ENCODE data around the gene ATP5PD. TPM values are rescaled to one million over a fixed set of nuclear protein-coding genes. Genes with fewer than 3 reads are reported as not detected.

The ATP5PD gene
- total RNA-seq, 2 donors from 2014 or later: 123 to 145 TPM

- no peak for ATAC-seq
- peaks cover 6% of the 10 kb centered on the region for H3K27me3 Mint-ChIP-seq
- H3K4me3 Mint-ChIP-seq: no peak overlapping the region
Observed at GRCh38 chr17:75001915-75002843, 44.6 kb downstream of the ATP5PD start.

GRCh38 chr17:74999523-74999922 is 47.2 kb downstream of the ATP5PD start:
- Mint-ChIP-seq H3K4me1 (peaks cover 6% of the 10 kb centered on the region), H3K27me3 (peaks cover 6% of the 10 kb centered on the region), H3K27ac (no peak overlapping the region), H3K36me3 (ENCODE audit: low read depth) (no peaks in the 10 kb centered on the region), H3K4me3 (no peak overlapping the region)
- DNase-seq: no peak
- no peaks in the 10 kb centered on the region for H3K9me3 ChIP-seq (ENCODE audit: control insufficient read depth, low read length, poor library complexity, severe bottlenecking)
- no peak for ATAC-seq

More at GRCh38 chr17:75001915-75002843, 44.6 kb downstream of the ATP5PD start:
- no peak for DNase-seq
- H3K27ac Mint-ChIP-seq: no peak overlapping the region
- peaks cover 8% of the 10 kb centered on the region for H3K4me1 Mint-ChIP-seq
- no peaks in the 10 kb centered on the region for H3K36me3 Mint-ChIP-seq (ENCODE audit: low read depth)
- no peaks in the 10 kb centered on the region for H3K9me3 ChIP-seq (ENCODE audit: control insufficient read depth, low read length, poor library complexity, severe bottlenecking)

- Mint-ChIP-seq H3K27me3 (peaks cover 6% of the 10 kb centered on the region), H3K4me3 (peak overlapping the region; percentile 56), H3K4me1 (peaks cover 6% of the 10 kb centered on the region), H3K27ac (peak overlapping the region; percentile 39), H3K36me3 (ENCODE audit: low read depth) (no peaks in the 10 kb centered on the region)
- ATAC-seq: peak; percentile 49
- H3K9me3 ChIP-seq (ENCODE audit: control insufficient read depth, low read length, poor library complexity, severe bottlenecking): no peaks in the 10 kb centered on the region
- no peak for DNase-seq
Observed at GRCh38 chr17:74998783-74999182, 48.0 kb downstream of the ATP5PD start.

DNA sequence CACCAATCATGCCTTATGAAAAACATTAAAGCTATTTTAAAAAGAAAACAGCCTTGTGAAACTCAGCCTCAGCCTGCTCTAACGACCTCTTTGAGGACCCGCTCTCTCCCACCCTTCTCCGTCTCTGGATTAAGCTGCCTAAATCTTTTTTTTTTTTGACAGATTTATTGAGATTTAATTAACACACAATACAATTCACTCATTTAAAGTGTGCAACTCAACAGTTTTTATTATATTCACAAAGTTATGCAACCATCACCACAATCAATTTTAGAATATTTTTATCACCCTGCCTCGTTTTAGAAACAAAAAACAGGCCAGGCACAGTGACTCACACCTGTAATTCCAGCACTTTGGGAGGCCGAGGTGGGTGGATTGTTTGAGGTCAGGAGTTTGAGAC is 50.9 kb downstream of the ATP5PD start:
- Mint-ChIP-seq H3K4me1 (peaks cover 6% of the 10 kb centered on the region), H3K36me3 (ENCODE audit: low read depth) (no peaks in the 10 kb centered on the region), H3K27ac (no peak overlapping the region), H3K4me3 (no peak overlapping the region), H3K27me3 (peaks cover 4% of the 10 kb centered on the region)
- ATAC-seq (no peak), DNase-seq (no peak)
- no peaks in the 10 kb centered on the region for H3K9me3 ChIP-seq (ENCODE audit: control insufficient read depth, low read length, poor library complexity, severe bottlenecking)

DNA sequence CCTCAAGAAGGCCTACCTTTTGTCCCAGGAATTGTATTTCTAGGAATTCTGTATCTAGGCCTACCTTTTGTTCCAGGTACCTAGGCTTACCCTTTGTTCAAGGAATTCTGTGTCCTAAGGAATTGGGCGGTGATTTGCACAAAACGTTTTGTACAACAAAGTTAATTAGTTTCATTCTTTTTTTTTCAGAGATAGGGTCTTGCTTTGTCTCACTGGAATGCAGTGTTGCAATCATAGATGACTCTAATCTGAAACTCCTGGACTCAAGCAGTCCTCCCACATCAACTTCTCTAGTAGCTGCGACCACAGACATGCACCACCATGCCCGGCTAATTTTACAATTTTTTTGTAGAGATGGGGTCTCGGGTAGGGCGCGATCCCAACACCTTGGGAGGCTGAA is 52.3 kb downstream of the ATP5PD start:
- H3K27me3 Mint-ChIP-seq: peaks cover 4% of the 10 kb centered on the region
- ATAC-seq (no peak), DNase-seq (no peak)
- H3K4me1 Mint-ChIP-seq: peaks cover 6% of the 10 kb centered on the region
- no peaks in the 10 kb centered on the region for H3K9me3 ChIP-seq (ENCODE audit: control insufficient read depth, low read length, poor library complexity, severe bottlenecking)
- no peak overlapping the region for H3K4me3 Mint-ChIP-seq
- H3K36me3 Mint-ChIP-seq (ENCODE audit: low read depth): no peaks in the 10 kb centered on the region
- no peak overlapping the region for H3K27ac Mint-ChIP-seq

GRCh38 chr17:74992223-74992622 is 54.5 kb downstream of the ATP5PD start:
- Mint-ChIP-seq H3K27ac (no peak overlapping the region), H3K4me1 (peaks cover 3% of the 10 kb centered on the region), H3K36me3 (ENCODE audit: low read depth) (no peaks in the 10 kb centered on the region), H3K4me3 (no peak overlapping the region), H3K27me3 (peaks cover 4% of the 10 kb centered on the region)
- ATAC-seq: no peak
- H3K9me3 ChIP-seq (ENCODE audit: control insufficient read depth, low read length, poor library complexity, severe bottlenecking): no peaks in the 10 kb centered on the region
- no peak for DNase-seq

GRCh38 chr17:74990581-74991105 is 56.1 kb downstream of the ATP5PD start:
- Mint-ChIP-seq H3K27me3 (peaks cover 4% of the 10 kb centered on the region), H3K27ac (no peak overlapping the region), H3K36me3 (ENCODE audit: low read depth) (no peaks in the 10 kb centered on the region), H3K4me3 (no peak overlapping the region), H3K4me1 (peaks cover 8% of the 10 kb centered on the region)
- no peaks in the 10 kb centered on the region for H3K9me3 ChIP-seq (ENCODE audit: control insufficient read depth, low read length, poor library complexity, severe bottlenecking)
- no peak for ATAC-seq
- DNase-seq: no peak

Other genes starting within 250 kb of the ATP5PD start
- not detected for gene GRIN2C, start 187.1 kb downstream of the ATP5PD start, total RNA-seq
- 1 to 10 TPM; 4.5 to 8.7 TPM for gene FDXR, start 174.0 kb downstream of the ATP5PD start, total RNA-seq
- gene FADS6, start 153.3 kb downstream of the ATP5PD start, total RNA-seq: not detected
- gene USH1G, start 123.7 kb downstream of the ATP5PD start, total RNA-seq: not detected
- gene OTOP2, start 122.7 kb downstream of the ATP5PD start, total RNA-seq: not detected
- gene OTOP3, start 111.1 kb downstream of the ATP5PD start, total RNA-seq: not detected
- gene HID1, start 74.2 kb downstream of the ATP5PD start, total RNA-seq: 10 to 100 TPM; 10.6 to 14.9 TPM
- under 1 TPM in 1 of 2 donors, not detected in 1; 0.86 TPM for gene CDR2L, start 59.3 kb downstream of the ATP5PD start, total RNA-seq
- gene MRPL58, start 34.3 kb downstream of the ATP5PD start, total RNA-seq: 10 to 100 TPM; 13.7 to 19.1 TPM
- 10 to 100 TPM; 20.4 to 27.7 TPM for gene KCTD2, start 256 bp upstream of the ATP5PD start, total RNA-seq
- gene SLC16A5, start 41.0 kb upstream of the ATP5PD start, total RNA-seq: 10 to 100 TPM; 11.7 to 14.9 TPM
- gene ARMC7, start 63.0 kb upstream of the ATP5PD start, total RNA-seq: 1 to 10 TPM; 8.9 to 9.3 TPM
- 10 to 100 TPM; 20.6 to 29.8 TPM for gene NT5C, start 84.8 kb upstream of the ATP5PD start, total RNA-seq
- 10 to 100 TPM; 40.0 to 46.8 TPM for gene JPT1, start 107.5 kb upstream of the ATP5PD start, total RNA-seq
- gene SUMO2, start 136.0 kb upstream of the ATP5PD start, total RNA-seq: 100 to 1,000 TPM; 216 to 236 TPM
- gene NUP85, start 158.7 kb upstream of the ATP5PD start, total RNA-seq: 10 to 100 TPM; 75.0 to 75.3 TPM
- 10 to 100 TPM; 85.4 to 89.1 TPM for gene GGA3, start 214.6 kb upstream of the ATP5PD start, total RNA-seq
- 10 to 100 TPM; 33.9 to 35.6 TPM for gene MRPS7, start 214.9 kb upstream of the ATP5PD start, total RNA-seq
- gene MIF4GD, start 224.3 kb upstream of the ATP5PD start, total RNA-seq: 10 to 100 TPM; 27.0 to 35.0 TPM
- 10 to 100 TPM; 13.7 to 15.1 TPM for gene SLC25A19, start 242.5 kb upstream of the ATP5PD start, total RNA-seq